Ovary (tissue), 3 donors: ENCODE results near the gene FSD1.
"Not testable (repeated sequence)": the region's sequence is repeated elsewhere in the genome, so short reads cannot be mapped to it uniquely, and the experiment has no call there.

Experiments
- EP300 ChIP-seq: sonication (generic); formaldehyde crosslinking; IDR thresholded peaks from one replicate; pipeline ENCODE4 v1.6.1; 2017; ENCODE audit warnings: antibody characterized with exemption
- TF ChIP-seq, protein P1 (sequence below), 3 donors: fragments of 450-650 bp in 2 of 3; fragments of 200-600 bp in 1 of 3; IDR thresholded peaks; one replicate each; pipeline versions ENCODE4 v1.5.1 to v1.8.0; 2016 to 2022; ENCODE audit warnings: antibody characterized with exemption in 3 of 3, mild to moderate bottlenecking in 1 of 3
- donor health status: DM: no; HTN: no; CAD: no.

DNA sequence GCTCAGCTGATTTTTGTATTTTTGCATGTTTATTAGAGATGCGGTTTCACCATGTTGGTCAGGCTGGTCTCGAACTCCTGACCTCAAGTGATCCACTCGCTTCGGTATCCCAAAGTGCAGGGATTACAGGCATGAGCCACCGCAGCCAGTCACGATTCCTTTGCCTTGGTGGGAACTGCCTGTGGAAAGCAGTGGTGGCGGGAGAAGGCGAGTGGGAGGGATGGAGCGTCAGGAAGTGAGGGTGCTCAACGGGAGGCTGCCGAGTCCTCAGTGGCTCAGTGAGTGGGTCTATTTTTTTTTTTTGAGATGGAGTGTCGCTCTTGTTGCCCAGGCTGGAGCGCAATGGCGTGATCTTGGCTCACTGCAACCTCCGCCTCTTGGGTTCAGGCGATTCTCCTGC lies 44.8 kb downstream of the FSD1 start:
- TF ChIP-seq, protein P1, sequence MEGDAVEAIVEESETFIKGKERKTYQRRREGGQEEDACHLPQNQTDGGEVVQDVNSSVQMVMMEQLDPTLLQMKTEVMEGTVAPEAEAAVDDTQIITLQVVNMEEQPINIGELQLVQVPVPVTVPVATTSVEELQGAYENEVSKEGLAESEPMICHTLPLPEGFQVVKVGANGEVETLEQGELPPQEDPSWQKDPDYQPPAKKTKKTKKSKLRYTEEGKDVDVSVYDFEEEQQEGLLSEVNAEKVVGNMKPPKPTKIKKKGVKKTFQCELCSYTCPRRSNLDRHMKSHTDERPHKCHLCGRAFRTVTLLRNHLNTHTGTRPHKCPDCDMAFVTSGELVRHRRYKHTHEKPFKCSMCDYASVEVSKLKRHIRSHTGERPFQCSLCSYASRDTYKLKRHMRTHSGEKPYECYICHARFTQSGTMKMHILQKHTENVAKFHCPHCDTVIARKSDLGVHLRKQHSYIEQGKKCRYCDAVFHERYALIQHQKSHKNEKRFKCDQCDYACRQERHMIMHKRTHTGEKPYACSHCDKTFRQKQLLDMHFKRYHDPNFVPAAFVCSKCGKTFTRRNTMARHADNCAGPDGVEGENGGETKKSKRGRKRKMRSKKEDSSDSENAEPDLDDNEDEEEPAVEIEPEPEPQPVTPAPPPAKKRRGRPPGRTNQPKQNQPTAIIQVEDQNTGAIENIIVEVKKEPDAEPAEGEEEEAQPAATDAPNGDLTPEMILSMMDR (IDR thresholded peaks at IDR 0.05), result not testable (repeated sequence)
- TF ChIP-seq EP300, result not testable (repeated sequence)
